IPS-15b (cell line): ENCODE measurements around the gene RASIP1.
"Not testable (repeated sequence)": the region's sequence is repeated elsewhere in the genome, so short reads cannot be mapped to it uniquely, and the experiment has no call there.

ENCODE experiments used
- H3K27me3 ChIP-seq: one replicate; pipeline ENCODE4 v1.6.1; 2013; ENCODE audit warnings: low read length; ENCODE audit not compliant: control insufficient read depth, insufficient read depth
- H3K36me3 ChIP-seq: one replicate; pipeline ENCODE4 v1.6.1; 2013; ENCODE audit warnings: low read length; ENCODE audit not compliant: control insufficient read depth, insufficient read depth
- H3K4me1 ChIP-seq: one replicate; pipeline ENCODE4 v1.6.1; 2013; ENCODE audit warnings: mild to moderate bottlenecking, low read length; ENCODE audit not compliant: control insufficient read depth, insufficient read depth
- H3K4me3 ChIP-seq: one replicate; pipeline ENCODE4 v1.5.1; 2013; ENCODE audit warnings: low read depth, low read length
- H3K9ac ChIP-seq: one replicate; pipeline ENCODE4 v1.6.1; 2013; ENCODE audit warnings: low read depth, mild to moderate bottlenecking, low read length
- H3K9me3 ChIP-seq: one replicate; pipeline ENCODE4 v1.6.1; 2013; ENCODE audit warnings: mild to moderate bottlenecking, low read length; ENCODE audit not compliant: control insufficient read depth, insufficient read depth

The RASIP1 gene

DNA sequence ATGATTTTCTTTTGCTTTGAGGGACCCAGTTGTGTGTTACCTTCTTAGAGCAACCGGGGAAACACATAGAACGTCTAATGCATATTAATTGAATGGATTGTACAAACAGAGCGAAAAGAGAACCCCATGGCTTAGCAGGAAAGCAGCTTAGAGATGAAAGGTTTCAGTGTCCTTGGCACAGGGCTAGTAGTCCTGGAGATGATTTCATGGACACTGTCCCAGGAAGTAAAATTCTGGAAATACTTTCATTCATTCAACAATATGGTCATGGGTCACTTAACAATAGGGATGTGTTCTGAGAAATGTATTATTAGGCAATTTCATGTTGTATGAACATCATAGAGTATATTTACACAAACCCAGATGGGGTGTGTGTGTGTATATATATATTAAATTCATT is 54.3 kb downstream of the RASIP1 start:
- Histone ChIP-seq H3K27me3 (no peaks in the 10 kb centered on the region), H3K4me3 (no peak overlapping the region), H3K36me3 (no peaks in the 10 kb centered on the region), H3K9me3 (no peaks in the 10 kb centered on the region), H3K4me1 (no peaks in the 10 kb centered on the region), H3K9ac (no peak overlapping the region)

- Histone ChIP-seq H3K27me3 (no peaks in the 10 kb centered on the region), H3K9ac (no peak overlapping the region), H3K36me3 (no peaks in the 10 kb centered on the region), H3K4me3 (no peak overlapping the region), H3K9me3 (no peaks in the 10 kb centered on the region), H3K4me1 (no peaks in the 10 kb centered on the region)
Observed at GRCh38 chr19:48685583-48685982, 54.8 kb downstream of the RASIP1 start.

DNA sequence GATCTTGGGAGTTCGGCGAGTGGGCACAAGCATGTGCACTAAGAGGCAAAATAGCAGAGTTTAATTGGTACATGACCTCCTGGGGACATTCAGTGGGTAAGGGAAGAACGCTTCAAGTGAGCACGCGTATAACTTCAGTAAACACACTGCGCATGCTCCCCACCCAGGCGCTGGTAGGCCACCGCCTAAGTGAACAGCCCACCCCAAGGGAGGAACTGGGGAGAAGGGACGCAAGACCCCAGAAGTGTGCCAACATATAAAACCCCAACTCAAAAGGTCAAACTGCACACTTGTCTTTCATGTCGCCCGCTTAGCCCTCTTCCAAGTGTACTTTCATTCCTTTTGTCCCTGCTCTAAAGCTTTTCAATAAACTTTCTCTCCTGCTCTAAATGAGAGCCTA is 57.1 kb downstream of the RASIP1 start:
- Histone ChIP-seq H3K9me3 (no peaks in the 10 kb centered on the region), H3K9ac (no peak overlapping the region), H3K4me1 (no peaks in the 10 kb centered on the region), H3K4me3 (no peak overlapping the region), H3K36me3 (no peaks in the 10 kb centered on the region), H3K27me3 (no peaks in the 10 kb centered on the region)

DNA sequence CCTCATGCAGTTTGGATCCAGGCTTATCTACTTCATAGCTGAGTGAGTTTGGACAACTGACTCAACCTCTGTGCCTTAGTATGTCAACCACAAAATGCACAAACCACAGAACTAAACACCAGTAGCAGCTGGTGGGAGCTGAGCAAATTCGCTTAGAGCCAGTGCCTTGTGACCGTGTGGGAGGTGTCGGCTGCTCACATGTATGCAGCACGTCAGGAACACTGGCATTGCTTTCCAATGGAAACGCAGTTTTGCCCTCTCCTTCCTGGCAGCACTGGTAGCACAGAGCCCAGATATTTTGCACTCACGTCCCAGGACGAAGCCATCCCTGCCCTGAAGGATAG is 59.3 kb downstream of the RASIP1 start:
- no peaks in the 10 kb centered on the region for H3K9me3 ChIP-seq
- H3K4me1 ChIP-seq, result no peaks in the 10 kb centered on the region
- no peak overlapping the region for H3K4me3 ChIP-seq
- no peaks in the 10 kb centered on the region for H3K36me3 ChIP-seq
- H3K27me3 ChIP-seq, result no peaks in the 10 kb centered on the region
- no peak overlapping the region for H3K9ac ChIP-seq

DNA sequence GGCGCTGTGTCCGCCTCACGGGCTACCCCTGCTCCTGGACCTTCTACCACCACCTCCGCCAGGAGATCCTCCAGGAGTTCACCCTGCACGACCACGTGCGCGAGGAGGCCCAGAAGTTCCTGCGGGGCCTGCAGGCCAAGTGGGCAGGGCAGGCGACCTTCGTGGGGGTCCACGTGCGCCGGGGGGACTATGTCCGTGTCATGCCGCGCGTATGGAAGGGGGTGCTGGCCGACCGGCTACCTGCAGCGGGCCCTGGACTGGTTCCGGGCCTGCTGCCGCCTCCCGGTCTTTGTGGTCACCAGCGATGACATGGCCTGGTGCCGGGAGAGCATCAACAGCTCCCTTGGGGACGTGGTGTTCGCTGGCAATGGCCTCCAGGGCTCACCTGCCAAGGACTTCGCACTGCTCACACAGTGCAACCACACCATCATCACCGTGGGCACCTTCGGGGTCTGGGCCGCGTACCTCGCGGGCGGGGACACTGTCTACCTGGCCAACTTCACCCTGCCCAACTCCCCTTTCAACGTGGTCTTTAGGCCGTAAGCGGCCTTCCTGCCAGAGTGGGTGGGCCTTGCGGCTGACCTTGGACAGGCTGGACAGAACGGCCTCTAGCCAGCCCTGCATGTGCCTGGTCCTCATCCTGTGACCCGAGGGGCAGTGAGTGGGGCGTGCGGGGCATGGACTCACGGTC is 59.8 kb downstream of the RASIP1 start:
- no peak overlapping the region for H3K4me3 ChIP-seq

DNA sequence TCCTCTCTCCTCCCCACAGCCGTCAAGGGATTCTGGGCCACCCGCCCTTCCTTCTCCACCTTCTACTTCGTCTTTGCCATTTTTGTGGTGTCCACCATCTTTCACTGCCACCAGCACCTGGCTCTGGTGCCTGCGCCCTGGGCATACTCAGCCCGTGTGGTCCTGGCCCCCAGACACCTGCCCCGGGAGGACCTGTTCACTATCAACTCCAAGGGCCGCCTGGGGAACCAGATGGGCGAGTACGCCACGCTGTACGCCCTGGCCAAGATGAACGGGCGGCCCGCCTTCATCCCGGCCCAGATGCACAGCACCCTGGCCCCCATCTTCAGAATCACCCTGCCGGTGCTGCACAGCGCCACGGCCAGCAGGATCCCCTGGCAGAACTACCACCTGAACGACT is 60.4 kb downstream of the RASIP1 start:
- H3K27me3 ChIP-seq, H3K9ac ChIP-seq, H3K4me1 ChIP-seq, H3K9me3 ChIP-seq, H3K36me3 ChIP-seq, H3K4me3 ChIP-seq: not testable (repeated sequence)

More for the DNA sequence above, 59.8 kb downstream of the RASIP1 start:
- no peaks in the 10 kb centered on the region for H3K4me1 ChIP-seq
- no peak overlapping the region for H3K9ac ChIP-seq
- no peaks in the 10 kb centered on the region for H3K27me3 ChIP-seq
- no peaks in the 10 kb centered on the region for H3K9me3 ChIP-seq
- no peaks in the 10 kb centered on the region for H3K36me3 ChIP-seq

- H3K4me3 ChIP-seq, result no peak overlapping the region
- H3K4me1 ChIP-seq, result peaks cover 13% of the 10 kb centered on the region
- H3K27me3 ChIP-seq, result peaks cover 8% of the 10 kb centered on the region
- H3K9ac ChIP-seq, result no peak overlapping the region
- H3K9me3 ChIP-seq, result no peaks in the 10 kb centered on the region
- H3K36me3 ChIP-seq, result no peaks in the 10 kb centered on the region
Observed at GRCh38 chr19:48678201-48678600, 62.2 kb downstream of the RASIP1 start.

DNA sequence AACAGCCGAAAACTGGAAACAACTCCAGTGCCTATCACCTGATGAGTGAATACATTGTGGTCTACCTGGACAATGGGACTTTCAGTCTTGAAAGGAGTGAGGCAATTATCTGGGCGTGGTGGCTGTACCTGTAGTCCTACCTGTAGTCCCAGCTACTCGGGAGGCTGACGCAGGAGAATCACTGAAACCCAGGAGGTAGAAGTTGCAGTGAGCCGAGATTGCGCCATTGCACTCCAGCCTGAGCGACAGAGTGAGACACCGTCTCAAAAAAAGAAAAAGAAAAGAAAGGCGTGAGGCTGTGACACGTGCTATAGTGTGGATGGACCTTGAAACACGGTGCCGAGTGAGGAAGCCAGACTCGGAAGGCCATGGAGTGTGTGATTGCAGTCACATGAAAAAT is 63.5 kb downstream of the RASIP1 start:
- peaks cover 13% of the 10 kb centered on the region for H3K4me1 ChIP-seq
- no peaks in the 10 kb centered on the region for H3K36me3 ChIP-seq
- H3K9ac ChIP-seq, result no peak overlapping the region
- H3K27me3 ChIP-seq, result peaks cover 8% of the 10 kb centered on the region
- H3K9me3 ChIP-seq, result no peaks in the 10 kb centered on the region
- no peak overlapping the region for H3K4me3 ChIP-seq

DNA sequence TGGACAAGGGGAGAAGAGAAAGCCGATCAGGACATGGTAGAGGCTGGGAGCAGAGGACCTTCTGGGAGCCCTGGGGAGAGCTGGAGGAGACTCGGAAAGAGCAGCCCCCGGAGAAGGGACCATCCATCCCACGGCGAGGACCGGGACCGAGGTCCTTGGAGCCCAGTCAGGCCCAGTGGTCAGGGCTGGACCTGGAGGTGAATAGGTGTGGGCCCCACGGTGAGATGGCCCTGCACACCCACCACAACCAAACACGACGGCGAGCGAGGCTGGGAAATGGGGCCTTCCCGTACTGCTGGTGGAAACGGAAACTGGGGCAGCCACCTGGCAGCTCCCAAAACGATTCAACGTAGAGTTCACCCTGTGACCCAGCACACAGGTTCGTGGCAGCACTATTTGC is 63.9 kb downstream of the RASIP1 start:
- Histone ChIP-seq H3K36me3 (no peaks in the 10 kb centered on the region), H3K9me3 (no peaks in the 10 kb centered on the region), H3K4me3 (no peak overlapping the region), H3K4me1 (peaks cover 13% of the 10 kb centered on the region), H3K9ac (no peak overlapping the region), H3K27me3 (peaks cover 8% of the 10 kb centered on the region)

GRCh38 chr19:48674921-48675824 is 65.2 kb downstream of the RASIP1 start:
- Histone ChIP-seq H3K9ac (no peak overlapping the region), H3K9me3 (no peaks in the 10 kb centered on the region), H3K4me1 (peaks cover 13% of the 10 kb centered on the region), H3K36me3 (no peaks in the 10 kb centered on the region), H3K27me3 (peaks cover 8% of the 10 kb centered on the region), H3K4me3 (no peak overlapping the region)

DNA sequence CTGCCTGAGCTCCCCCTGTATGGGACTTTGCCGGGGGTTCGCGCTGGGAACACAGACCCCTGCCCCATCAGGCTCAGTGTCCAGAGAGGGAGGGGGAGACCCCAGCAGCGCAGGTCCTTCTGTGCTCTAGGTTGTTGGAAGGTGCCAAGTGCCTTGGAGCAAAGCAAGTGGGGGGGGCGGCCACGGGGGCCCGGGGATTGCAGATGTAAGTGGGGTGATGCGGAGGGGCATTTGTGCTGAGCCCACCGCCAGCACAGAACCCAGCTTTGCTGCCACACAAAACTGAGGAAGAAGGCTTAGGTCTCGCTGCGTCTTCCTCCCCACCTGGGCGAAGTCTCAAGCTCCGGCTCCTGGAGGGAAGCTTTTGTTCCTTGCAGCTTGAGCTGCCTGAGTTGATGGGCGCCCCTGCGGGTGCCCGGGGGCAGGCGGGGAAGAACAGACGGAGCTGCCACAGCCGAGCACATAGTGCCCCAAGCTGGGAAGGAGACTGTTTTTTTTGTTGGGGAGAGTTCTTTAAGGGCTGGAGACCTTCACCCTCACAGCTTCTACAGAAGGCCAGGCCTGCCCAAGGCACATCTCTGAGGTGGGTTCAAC is 66.1 kb downstream of the RASIP1 start:
- Histone ChIP-seq H3K9ac (no peak overlapping the region), H3K36me3 (no peaks in the 10 kb centered on the region), H3K27me3 (peaks cover 8% of the 10 kb centered on the region), H3K9me3 (no peaks in the 10 kb centered on the region), H3K4me3 (peak overlapping the region; percentile 13), H3K4me1 (peaks cover 13% of the 10 kb centered on the region)
